Measurements from ENCODE around the gene RUVBL2.

RUVBL2 gene

GRCh38 chr19:48985711-48986110 lies 8.0 kb upstream of the RUVBL2 start:
- H3K27ac ChIP-seq, result no peak overlapping the region
- TF ChIP-seq ZFX (IDR thresholded peaks at IDR 0.05) (no peak), CTCF (conservative IDR thresholded peaks at IDR 0.05) (no peak)

- H3K27ac ChIP-seq, result no peak overlapping the region
- TF ChIP-seq CTCF (conservative IDR thresholded peaks at IDR 0.05) (no peak), ZFX (IDR thresholded peaks at IDR 0.05) (no peak)
Observed at GRCh38 chr19:48986211-48986610, 7.5 kb upstream of the RUVBL2 start.

- H3K27ac ChIP-seq, result no peak overlapping the region
- TF ChIP-seq ZFX (IDR thresholded peaks at IDR 0.05) (no peak), CTCF (conservative IDR thresholded peaks at IDR 0.05) (no peak)
Observed at GRCh38 chr19:48987323-48987722, 6.4 kb upstream of the RUVBL2 start.

GRCh38 chr19:48988286-48988685 lies 5.4 kb upstream of the RUVBL2 start:
- no peak for TF ChIP-seq CTCF (conservative IDR thresholded peaks at IDR 0.05)
- TF ChIP-seq ZFX (IDR thresholded peaks at IDR 0.05), result no peak

GRCh38 chr19:48988860-48989259 lies 4.8 kb upstream of the RUVBL2 start:
- no peak overlapping the region for H3K27ac ChIP-seq
- TF ChIP-seq CTCF (conservative IDR thresholded peaks at IDR 0.05) (no peak), ZFX (IDR thresholded peaks at IDR 0.05) (no peak)

More at GRCh38 chr19:48988286-48988685, 5.4 kb upstream of the RUVBL2 start:
- no peak overlapping the region for H3K27ac ChIP-seq

- no peak overlapping the region for H3K27ac ChIP-seq
- TF ChIP-seq ZFX (IDR thresholded peaks at IDR 0.05) (no peak), CTCF (conservative IDR thresholded peaks at IDR 0.05) (no peak)
Observed at GRCh38 chr19:48989701-48990291, 3.9 kb upstream of the RUVBL2 start.

GRCh38 chr19:48990400-48990799 lies 3.3 kb upstream of the RUVBL2 start:
- no peak overlapping the region for H3K27ac ChIP-seq
- TF ChIP-seq ZFX (IDR thresholded peaks at IDR 0.05) (no peak), CTCF (conservative IDR thresholded peaks at IDR 0.05) (no peak)

Data from C4-2B (cell line).